OCI-LY1 (cell line): ENCODE data around the gene FBXO15.

Experiments used
- H2AFZ ChIP-seq: fragments of 200-600 bp; sonication (generic), shearing (Covaris generic); 2 replicates; pipeline ENCODE4 v1.6.0; 2014; ENCODE audit warnings: antibody characterized with exemption, mild to moderate bottlenecking, low read length
- H3F3A ChIP-seq: fragments of 200-600 bp; sonication (generic), shearing (Covaris generic); 2 replicates; pipeline ENCODE4 v1.6.0; 2014; ENCODE audit warnings: mild to moderate bottlenecking, antibody characterized with exemption, low read length, moderate library complexity; ENCODE audit not compliant: insufficient read depth
- H3K27ac ChIP-seq: fragments of 200-600 bp; sonication (generic); 2 replicates; pipeline ENCODE4 v1.5.1; 2014; ENCODE audit warnings: low read length, mixed run types, mild to moderate bottlenecking, low read depth; ENCODE audit not compliant: poor library complexity, severe bottlenecking
- H3K27me3 ChIP-seq: fragments of 200-600 bp; sonication (generic); 2 replicates; pipeline ENCODE4 v1.6.0; 2014; ENCODE audit warnings: antibody characterized with exemption, mild to moderate bottlenecking, low read length, moderate library complexity; ENCODE audit not compliant: insufficient read depth
- H3K36me3 ChIP-seq: fragments of 200-600 bp; sonication (generic); 2 replicates; pipeline ENCODE4 v1.6.1; 2014; ENCODE audit warnings: mild to moderate bottlenecking, antibody characterized with exemption, low read length, moderate library complexity, mixed read lengths; ENCODE audit not compliant: insufficient read depth
- H3K4me1 ChIP-seq: fragments of 200-600 bp; sonication (generic); 2 replicates; pipeline ENCODE4 v1.5.1; 2014; ENCODE audit warnings: mild to moderate bottlenecking, low read length, moderate library complexity; ENCODE audit not compliant: insufficient read depth, severe bottlenecking
- H3K4me2 ChIP-seq: fragments of 200-600 bp; sonication (generic), shearing (Covaris generic); 2 replicates; pipeline ENCODE4 v1.6.1; 2014; ENCODE audit warnings: low read length
- H3K4me3 ChIP-seq: fragments of 200-600 bp; sonication (generic); 2 replicates; pipeline ENCODE4 v1.5.1; 2014; ENCODE audit warnings: low read length, low read depth, mild to moderate bottlenecking, mixed read lengths; ENCODE audit not compliant: poor library complexity, severe bottlenecking
- H3K79me2 ChIP-seq: fragments of 200-600 bp; shearing (Covaris generic); 2 replicates; pipeline ENCODE4 v1.6.1; 2016; ENCODE audit warnings: mixed run types, low read length, mixed read lengths; ENCODE audit not compliant: insufficient read depth
- H3K9ac ChIP-seq: fragments of 200-600 bp; sonication (generic), shearing (Covaris generic); 2 replicates; pipeline ENCODE4 v1.6.1; 2014; ENCODE audit warnings: mild to moderate bottlenecking, low read length, mixed read lengths
- H3K9me2 ChIP-seq: fragments of 200-600 bp; sonication (generic), shearing (Covaris generic); 2 replicates; pipeline ENCODE4 v1.6.1; 2014; ENCODE audit warnings: low read depth, mild to moderate bottlenecking, low read length, mixed read lengths
- H3K9me3 ChIP-seq: fragments of 200-600 bp; shearing (Covaris generic); 2 replicates; pipeline ENCODE4 v1.6.1; 2014; ENCODE audit warnings: low read length, mixed read lengths
- H4K20me1 ChIP-seq: fragments of 200-600 bp; sonication (generic), shearing (Covaris generic); 2 replicates; pipeline ENCODE4 v1.6.0; 2016; ENCODE audit warnings: mild to moderate bottlenecking, low read length; ENCODE audit not compliant: insufficient read depth
- EZH2 ChIP-seq: fragments of 200-600 bp; sonication (generic), shearing (Covaris generic); IDR thresholded peaks from 2 replicates; pipeline ENCODE4 v1.8.0; 2017; ENCODE audit warnings: borderline replicate concordance, mixed run types, mild to moderate bottlenecking, antibody characterized with exemption, low read length, moderate library complexity, mixed read lengths
- TF ChIP-seq, protein P1 (sequence below): fragments of 200-600 bp; sonication (generic), shearing (Covaris generic); IDR thresholded peaks from 2 replicates; pipeline ENCODE4 v1.5.1; 2017; ENCODE audit warnings: mild to moderate bottlenecking, antibody characterized with exemption, low read length, moderate library complexity, mixed read lengths

Gene FBXO15

DNA sequence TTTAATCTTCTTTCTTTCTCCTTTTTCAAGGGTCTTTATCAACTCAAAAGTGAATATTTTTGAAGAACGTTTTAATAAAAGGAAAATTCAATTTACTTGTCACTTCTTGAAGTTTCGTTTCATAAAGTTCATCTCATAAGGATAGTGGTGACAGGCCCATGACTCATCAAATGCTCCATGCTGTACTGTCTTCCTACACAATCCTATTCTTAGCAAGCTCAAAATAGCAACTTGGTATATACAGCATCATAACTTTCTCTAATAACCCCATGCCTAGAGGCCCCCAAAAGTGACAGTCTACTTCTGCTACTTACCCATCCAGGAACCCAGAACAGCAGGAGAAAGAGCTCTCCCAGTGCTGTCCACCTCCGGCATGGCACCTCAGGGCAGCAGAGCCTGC lies 7.7 kb downstream of the FBXO15 start:
- H3K79me2 ChIP-seq = no peaks in the 10 kb centered on the region
- no peaks in the 10 kb centered on the region for H3K4me1 ChIP-seq
- H3K9me2 ChIP-seq = no peaks in the 10 kb centered on the region
- no peaks in the 10 kb centered on the region for H4K20me1 ChIP-seq
- no peaks in the 10 kb centered on the region for H3K27me3 ChIP-seq
- no peaks in the 10 kb centered on the region for H3K36me3 ChIP-seq
- H3K9me3 ChIP-seq = no peaks in the 10 kb centered on the region
- no peak overlapping the region for H2AFZ ChIP-seq
- H3K27ac ChIP-seq = no peak overlapping the region
- H3K4me3 ChIP-seq = no peak overlapping the region
- H3K9ac ChIP-seq = no peak overlapping the region
- H3F3A ChIP-seq = no peaks in the 10 kb centered on the region
- no peak overlapping the region for H3K4me2 ChIP-seq
- no peak for TF ChIP-seq EZH2
- TF ChIP-seq, protein P1, sequence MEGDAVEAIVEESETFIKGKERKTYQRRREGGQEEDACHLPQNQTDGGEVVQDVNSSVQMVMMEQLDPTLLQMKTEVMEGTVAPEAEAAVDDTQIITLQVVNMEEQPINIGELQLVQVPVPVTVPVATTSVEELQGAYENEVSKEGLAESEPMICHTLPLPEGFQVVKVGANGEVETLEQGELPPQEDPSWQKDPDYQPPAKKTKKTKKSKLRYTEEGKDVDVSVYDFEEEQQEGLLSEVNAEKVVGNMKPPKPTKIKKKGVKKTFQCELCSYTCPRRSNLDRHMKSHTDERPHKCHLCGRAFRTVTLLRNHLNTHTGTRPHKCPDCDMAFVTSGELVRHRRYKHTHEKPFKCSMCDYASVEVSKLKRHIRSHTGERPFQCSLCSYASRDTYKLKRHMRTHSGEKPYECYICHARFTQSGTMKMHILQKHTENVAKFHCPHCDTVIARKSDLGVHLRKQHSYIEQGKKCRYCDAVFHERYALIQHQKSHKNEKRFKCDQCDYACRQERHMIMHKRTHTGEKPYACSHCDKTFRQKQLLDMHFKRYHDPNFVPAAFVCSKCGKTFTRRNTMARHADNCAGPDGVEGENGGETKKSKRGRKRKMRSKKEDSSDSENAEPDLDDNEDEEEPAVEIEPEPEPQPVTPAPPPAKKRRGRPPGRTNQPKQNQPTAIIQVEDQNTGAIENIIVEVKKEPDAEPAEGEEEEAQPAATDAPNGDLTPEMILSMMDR = no peak

DNA sequence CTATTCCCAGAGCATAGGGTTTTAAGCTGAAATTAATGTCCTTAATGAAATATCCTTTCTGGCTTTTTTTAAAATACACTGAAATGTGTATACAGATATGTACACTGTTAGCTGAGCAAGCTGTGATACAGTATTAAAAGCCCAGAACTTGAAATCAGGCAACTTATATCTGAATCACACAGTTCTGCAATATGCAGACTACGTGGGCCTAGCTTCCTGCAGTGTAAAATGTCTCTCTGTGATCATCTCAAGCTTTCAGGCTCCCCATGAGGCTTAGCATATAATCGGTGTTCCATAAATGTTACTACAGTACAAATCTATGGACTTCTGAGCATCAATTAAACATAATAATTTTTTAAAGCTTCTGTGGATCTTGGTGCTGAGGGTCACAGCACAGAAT lies 8.2 kb downstream of the FBXO15 start:
- TF ChIP-seq, protein P1 = no peak
- no peak for TF ChIP-seq EZH2
- H3K9me2 ChIP-seq = no peaks in the 10 kb centered on the region
- no peak overlapping the region for H2AFZ ChIP-seq
- no peaks in the 10 kb centered on the region for H4K20me1 ChIP-seq
- no peak overlapping the region for H3K4me2 ChIP-seq
- no peaks in the 10 kb centered on the region for H3K36me3 ChIP-seq
- H3K9me3 ChIP-seq = no peaks in the 10 kb centered on the region
- no peaks in the 10 kb centered on the region for H3K27me3 ChIP-seq
- no peaks in the 10 kb centered on the region for H3F3A ChIP-seq
- no peaks in the 10 kb centered on the region for H3K79me2 ChIP-seq
- H3K27ac ChIP-seq = no peak overlapping the region
- no peaks in the 10 kb centered on the region for H3K4me1 ChIP-seq
- H3K4me3 ChIP-seq = no peak overlapping the region
- no peak overlapping the region for H3K9ac ChIP-seq

DNA sequence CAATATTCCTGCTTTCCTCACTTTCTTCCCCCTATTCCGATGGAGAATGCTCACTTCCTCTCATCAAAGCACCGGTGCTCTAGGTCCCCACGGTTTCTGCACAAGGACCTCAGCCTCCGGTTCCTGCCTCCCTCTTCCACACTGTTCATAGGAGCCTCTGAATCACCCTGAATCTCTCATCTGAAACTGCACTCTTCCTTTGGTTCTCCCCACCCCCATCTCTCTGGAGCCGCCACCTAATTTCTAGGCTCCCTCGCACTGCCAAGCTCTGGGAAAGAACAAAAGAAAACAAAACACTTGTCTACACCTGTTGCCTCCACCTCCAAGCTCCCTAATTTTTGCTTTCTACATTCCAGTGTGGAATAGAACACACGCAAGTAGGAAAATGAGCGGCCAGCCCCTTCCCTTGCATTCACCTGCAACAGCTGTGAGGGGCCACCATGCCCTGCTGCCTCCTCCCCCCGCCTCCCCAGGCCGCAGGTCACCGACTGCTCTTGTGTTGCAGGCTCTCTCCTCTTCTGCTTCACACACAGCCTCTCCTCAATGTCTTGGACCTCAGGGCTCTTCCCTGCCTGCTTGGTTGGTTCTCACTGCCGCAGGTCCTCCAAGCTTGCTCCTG lies 9.6 kb downstream of the FBXO15 start:
- Histone ChIP-seq H3K27ac (no peak overlapping the region), H2AFZ (no peak overlapping the region), H3K9me3 (no peaks in the 10 kb centered on the region), H3F3A (no peaks in the 10 kb centered on the region), H3K79me2 (no peaks in the 10 kb centered on the region), H3K4me1 (no peaks in the 10 kb centered on the region), H4K20me1 (no peaks in the 10 kb centered on the region), H3K27me3 (no peaks in the 10 kb centered on the region), H3K9me2 (no peaks in the 10 kb centered on the region), H3K4me3 (no peak overlapping the region), H3K36me3 (no peaks in the 10 kb centered on the region), H3K9ac (no peak overlapping the region), H3K4me2 (no peak overlapping the region)
- TF ChIP-seq, protein P1 = no peak
- no peak for TF ChIP-seq EZH2
